Measurements from ENCODE around the gene NME3. TPM values are rescaled to one million over a fixed set of nuclear protein-coding genes. Genes with fewer than 3 reads are reported as not detected.

Gene NME3
- total and polyA plus RNA-seq, 9 of the 15 experiments (the other 6 are each of a cell fraction or from before 2014, with no cell fraction given) = 0.68 to 76.3 (median 11.5) TPM

DNA sequence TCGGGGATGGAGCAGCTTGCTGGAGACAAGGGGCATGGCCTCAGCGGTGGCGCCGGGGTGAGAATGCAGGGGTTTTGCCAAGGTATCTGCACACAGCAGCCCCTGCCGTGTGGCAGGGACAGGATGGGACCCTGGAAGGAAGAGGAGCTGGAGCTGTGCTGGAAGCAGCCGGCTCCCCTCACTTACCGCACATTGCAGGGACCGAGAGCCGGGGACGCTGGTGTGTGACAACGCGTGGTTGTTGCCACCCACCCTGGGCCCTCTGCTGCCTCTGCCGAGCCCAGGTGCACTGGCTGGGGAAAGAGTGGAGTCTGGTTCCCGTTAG is 14.5 kb upstream of the NME3 start:
- Histone ChIP-seq H2AFZ (ENCODE audit: low read depth, low read length) (no peak overlapping the region), H3K9ac (ENCODE audit: insufficient read depth in 1 of 2, low read depth in 2 of 2, low read length in 2 of 2) (peak overlapping the region in 1 of 2 experiments; percentile 58; a peak in 2 of 4 replicates), H3K4me3 (no peak overlapping the region), H3K9me3 (replicated peaks; ENCODE audit: control insufficient read depth, insufficient read depth, low read depth, low read length) (no peaks in the 10 kb centered on the region), H3K4me1 (replicated peaks in 1 of 2; ENCODE audit: control insufficient read depth in 2 of 2, insufficient read depth in 2 of 2, low read length in 2 of 2) (peaks cover 4 to 85% of the 10 kb centered on the region in 2 experiments; a peak in 3 of 5 replicates), H3K27ac (ENCODE audit: extremely low read depth, low read depth, low read length) (no peak overlapping the region), H3K27me3 (ENCODE audit: control insufficient read depth in 2 of 2, insufficient read depth in 2 of 2, low read length in 2 of 2) (no peaks in the 10 kb centered on the region), H3K36me3 (ENCODE audit: control insufficient read depth, insufficient read depth, low read length) (peaks cover 59% of the 10 kb centered on the region; the same call in 1 of the 3 replicates), H3K79me2 (ENCODE audit: control insufficient read depth, insufficient read depth, low read length) (peaks cover 53% of the 10 kb centered on the region), H4K20me1 (replicated peaks; ENCODE audit: control insufficient read depth, insufficient read depth, low read length) (peaks cover 3% of the 10 kb centered on the region; the same call in 1 of the 2 replicates), H3K4me2 (ENCODE audit: insufficient read depth, low read length) (no peak overlapping the region), H3K9me1 (ENCODE audit: control insufficient read depth, insufficient read depth, low read length) (no peaks in the 10 kb centered on the region)
- 96% methylated on average over 14 of the region's 14 CpGs for WGBS (ENCODE audit: insufficient coverage, low coverage, missing lambda C conversion rate)
- CTCF ChIA-PET (ENCODE audit: low intra/inter-chr PET ratio) = no interaction called here
- POLR2A ChIA-PET = interaction anchor here (0.7 kb wide), 1 partner anchor 10 kb away, joined by 3 read pairs; no protein-coding TSS in a partner anchor
- no peak for ATAC-seq
- DNase-seq (ENCODE audit: extremely low read depth in 1 of 4, low spot score in 3 of 4) = no peak
- in situ Hi-C loops (cut with MboI) (no loop called here), intact Hi-C loops (cut with micrococcal nuclease) (no loop called here)
- TF ChIP-seq KLF6 (CRISPR knock-in tag; IDR thresholded peaks at IDR 0.05; ENCODE audit: borderline replicate concordance) (no peak), THRAP3 (IDR thresholded peaks at IDR 0.05; ENCODE audit: borderline replicate concordance) (no peak), CBFA2T2 (conservative IDR thresholded peaks at IDR 0.05) (no peak), KDM2B (CRISPR knock-in tag; IDR thresholded peaks at IDR 0.05) (no peak)
- TF ChIP-seq, protein P1, sequence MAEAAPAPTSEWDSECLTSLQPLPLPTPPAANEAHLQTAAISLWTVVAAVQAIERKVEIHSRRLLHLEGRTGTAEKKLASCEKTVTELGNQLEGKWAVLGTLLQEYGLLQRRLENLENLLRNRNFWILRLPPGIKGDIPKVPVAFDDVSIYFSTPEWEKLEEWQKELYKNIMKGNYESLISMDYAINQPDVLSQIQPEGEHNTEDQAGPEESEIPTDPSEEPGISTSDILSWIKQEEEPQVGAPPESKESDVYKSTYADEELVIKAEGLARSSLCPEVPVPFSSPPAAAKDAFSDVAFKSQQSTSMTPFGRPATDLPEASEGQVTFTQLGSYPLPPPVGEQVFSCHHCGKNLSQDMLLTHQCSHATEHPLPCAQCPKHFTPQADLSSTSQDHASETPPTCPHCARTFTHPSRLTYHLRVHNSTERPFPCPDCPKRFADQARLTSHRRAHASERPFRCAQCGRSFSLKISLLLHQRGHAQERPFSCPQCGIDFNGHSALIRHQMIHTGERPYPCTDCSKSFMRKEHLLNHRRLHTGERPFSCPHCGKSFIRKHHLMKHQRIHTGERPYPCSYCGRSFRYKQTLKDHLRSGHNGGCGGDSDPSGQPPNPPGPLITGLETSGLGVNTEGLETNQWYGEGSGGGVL (CRISPR knock-in tag; IDR thresholded peaks at IDR 0.05) = no peak
- TF ChIP-seq, protein P2, sequence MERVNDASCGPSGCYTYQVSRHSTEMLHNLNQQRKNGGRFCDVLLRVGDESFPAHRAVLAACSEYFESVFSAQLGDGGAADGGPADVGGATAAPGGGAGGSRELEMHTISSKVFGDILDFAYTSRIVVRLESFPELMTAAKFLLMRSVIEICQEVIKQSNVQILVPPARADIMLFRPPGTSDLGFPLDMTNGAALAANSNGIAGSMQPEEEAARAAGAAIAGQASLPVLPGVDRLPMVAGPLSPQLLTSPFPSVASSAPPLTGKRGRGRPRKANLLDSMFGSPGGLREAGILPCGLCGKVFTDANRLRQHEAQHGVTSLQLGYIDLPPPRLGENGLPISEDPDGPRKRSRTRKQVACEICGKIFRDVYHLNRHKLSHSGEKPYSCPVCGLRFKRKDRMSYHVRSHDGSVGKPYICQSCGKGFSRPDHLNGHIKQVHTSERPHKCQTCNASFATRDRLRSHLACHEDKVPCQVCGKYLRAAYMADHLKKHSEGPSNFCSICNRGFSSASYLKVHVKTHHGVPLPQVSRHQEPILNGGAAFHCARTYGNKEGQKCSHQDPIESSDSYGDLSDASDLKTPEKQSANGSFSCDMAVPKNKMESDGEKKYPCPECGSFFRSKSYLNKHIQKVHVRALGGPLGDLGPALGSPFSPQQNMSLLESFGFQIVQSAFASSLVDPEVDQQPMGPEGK (CRISPR knock-in tag; IDR thresholded peaks at IDR 0.05; ENCODE audit: borderline replicate concordance) = no peak
- TF ChIP-seq, protein P3, sequence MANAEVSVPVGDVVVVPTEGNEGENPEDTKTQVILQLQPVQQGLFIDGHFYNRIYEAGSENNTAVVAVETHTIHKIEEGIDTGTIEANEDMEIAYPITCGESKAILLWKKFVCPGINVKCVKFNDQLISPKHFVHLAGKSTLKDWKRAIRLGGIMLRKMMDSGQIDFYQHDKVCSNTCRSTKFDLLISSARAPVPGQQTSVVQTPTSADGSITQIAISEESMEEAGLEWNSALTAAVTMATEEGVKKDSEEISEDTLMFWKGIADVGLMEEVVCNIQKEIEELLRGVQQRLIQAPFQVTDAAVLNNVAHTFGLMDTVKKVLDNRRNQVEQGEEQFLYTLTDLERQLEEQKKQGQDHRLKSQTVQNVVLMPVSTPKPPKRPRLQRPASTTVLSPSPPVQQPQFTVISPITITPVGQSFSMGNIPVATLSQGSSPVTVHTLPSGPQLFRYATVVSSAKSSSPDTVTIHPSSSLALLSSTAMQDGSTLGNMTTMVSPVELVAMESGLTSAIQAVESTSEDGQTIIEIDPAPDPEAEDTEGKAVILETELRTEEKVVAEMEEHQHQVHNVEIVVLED (CRISPR knock-in tag; IDR thresholded peaks at IDR 0.05) = no peak
- no TSS peak for BruUV-seq (replicated peaks)
- no peak for FAIRE-seq
